Measurements from ENCODE around the gene RAPGEF1.
"Not testable (repeated sequence)": the region's sequence is repeated elsewhere in the genome, so short reads cannot be mapped to it uniquely, and the experiment has no call there.

The RAPGEF1 gene

GRCh38 chr9:131685753-131686706 lies 53.8 kb downstream of the RAPGEF1 start:
- no peak for DNase-seq

- DNase-seq: not testable (repeated sequence)
Observed at GRCh38 chr9:131683094-131683493, 56.8 kb downstream of the RAPGEF1 start.

GRCh38 chr9:131682261-131682660 lies 57.6 kb downstream of the RAPGEF1 start:
- no peak for DNase-seq

- DNase-seq: not testable (repeated sequence)
Observed at GRCh38 chr9:131681826-131682225, 58.0 kb downstream of the RAPGEF1 start.

- not testable (repeated sequence) for DNase-seq
Observed at GRCh38 chr9:131681108-131681507, 58.8 kb downstream of the RAPGEF1 start.

GRCh38 chr9:131679261-131680020 lies 60.4 kb downstream of the RAPGEF1 start:
- no peak for DNase-seq

- DNase-seq: peak; percentile 48 to 63 (median 57)
Observed at GRCh38 chr9:131678499-131679111, 61.3 kb downstream of the RAPGEF1 start.

- DNase-seq: no peak
Observed at GRCh38 chr9:131677444-131678180, 62.3 kb downstream of the RAPGEF1 start.

- DNase-seq: no peak
Observed at GRCh38 chr9:131677049-131677443, 62.8 kb downstream of the RAPGEF1 start.

- peak in 2 of 4 experiments; percentile 22 for DNase-seq
Observed at GRCh38 chr9:131676431-131676972, 63.4 kb downstream of the RAPGEF1 start.

GRCh38 chr9:131675437-131676022 lies 64.3 kb downstream of the RAPGEF1 start:
- no peak for DNase-seq

- no peak for DNase-seq
Observed at GRCh38 chr9:131674425-131675421, 65.2 kb downstream of the RAPGEF1 start.

GRCh38 chr9:131673531-131673930 lies 66.3 kb downstream of the RAPGEF1 start:
- no peak for DNase-seq

GRCh38 chr9:131673068-131673467 lies 66.8 kb downstream of the RAPGEF1 start:
- DNase-seq: no peak

- DNase-seq: no peak
Observed at GRCh38 chr9:131672451-131672850, 67.4 kb downstream of the RAPGEF1 start.

GRCh38 chr9:131671133-131671520 lies 68.7 kb downstream of the RAPGEF1 start:
- DNase-seq: no peak

GRCh38 chr9:131670247-131671132 lies 69.4 kb downstream of the RAPGEF1 start:
- DNase-seq: no peak

- no peak for DNase-seq
Observed at GRCh38 chr9:131669269-131670157, 70.4 kb downstream of the RAPGEF1 start.
